ENCODE measurements around the gene GIN1. TPM values are rescaled to one million over a fixed set of nuclear protein-coding genes. Genes with fewer than 3 reads are reported as not detected.

Gene GIN1
- total RNA-seq, 1 experiment from 2014 or later, result 7.9 TPM

GRCh38 chr5:103133231-103133630 lies 13.3 kb upstream of the GIN1 start:
- H4K20me1 ChIP-seq (ENCODE audit: insufficient read depth), result no peaks in the 10 kb centered on the region
- H3F3A ChIP-seq (ENCODE audit: insufficient read depth, low read depth), result no peaks in the 10 kb centered on the region; the same call in 1 of the 2 replicates
- intact Hi-C loops (cut with micrococcal nuclease; ENCODE audit: unreplicated experiment), result loop anchor here (10.0 kb wide), 1 partner anchor 468 kb away; no protein-coding TSS in a partner anchor
- TF ChIP-seq CTCF (conservative IDR thresholded peaks at IDR 0.05) (no peak), EZH2 (IDR thresholded peaks at IDR 0.05; ENCODE audit: low read depth) (no peak)
- POLR2A ChIA-PET (ENCODE audit: unreplicated experiment), result no interaction called here
- no peak overlapping the region for H2AFZ ChIP-seq
- H3K4me1 ChIP-seq (replicated peaks; ENCODE audit: insufficient read depth), result no peaks in the 10 kb centered on the region
- H3K9me3 ChIP-seq (ENCODE audit: insufficient read depth, low read depth), result no peaks in the 10 kb centered on the region
- no peak overlapping the region for H3K4me3 ChIP-seq
- no peaks in the 10 kb centered on the region for H3K9me2 ChIP-seq (ENCODE audit: insufficient read depth)
- CTCF ChIA-PET, result no interaction called here
- no peak overlapping the region for H3K27ac ChIP-seq
- BruUV-seq (replicated peaks), result no TSS peak
- H3K4me2 ChIP-seq, result no peak overlapping the region
- no peaks in the 10 kb centered on the region for H3K36me3 ChIP-seq (ENCODE audit: low read depth)
- H3K27me3 ChIP-seq (ENCODE audit: insufficient read depth, low read depth), result no peaks in the 10 kb centered on the region
- DNase-seq, result no peak
- H3K79me2 ChIP-seq (ENCODE audit: low read depth), result no peaks in the 10 kb centered on the region

- Histone ChIP-seq H3K36me3 (ENCODE audit: low read depth) (no peaks in the 10 kb centered on the region), H4K20me1 (ENCODE audit: insufficient read depth) (no peaks in the 10 kb centered on the region), H3K27ac (no peak overlapping the region), H2AFZ (no peak overlapping the region), H3K4me3 (no peak overlapping the region), H3K9me2 (ENCODE audit: insufficient read depth) (no peaks in the 10 kb centered on the region), H3K4me2 (no peak overlapping the region), H3K27me3 (ENCODE audit: insufficient read depth, low read depth) (no peaks in the 10 kb centered on the region), H3K4me1 (replicated peaks; ENCODE audit: insufficient read depth) (no peaks in the 10 kb centered on the region), H3K9me3 (ENCODE audit: insufficient read depth, low read depth) (no peaks in the 10 kb centered on the region), H3F3A (ENCODE audit: insufficient read depth, low read depth) (no peaks in the 10 kb centered on the region; the same call in 1 of the 2 replicates), H3K79me2 (ENCODE audit: low read depth) (no peaks in the 10 kb centered on the region)
- ChIA-PET POLR2A (ENCODE audit: unreplicated experiment) (no interaction called here), CTCF (no interaction called here)
- no peak for DNase-seq
- intact Hi-C loops (cut with micrococcal nuclease; ENCODE audit: unreplicated experiment), result loop anchor here (10.0 kb wide), 1 partner anchor 468 kb away; no protein-coding TSS in a partner anchor
- BruUV-seq (replicated peaks), result no TSS peak
- no peak for TF ChIP-seq CTCF (conservative IDR thresholded peaks at IDR 0.05)
- no peak for TF ChIP-seq EZH2 (IDR thresholded peaks at IDR 0.05; ENCODE audit: low read depth)
These were observed 12.7 kb upstream of the GIN1 start for GRCh38 chr5:103132684-103133083.

- Histone ChIP-seq H3K9me3 (ENCODE audit: insufficient read depth, low read depth) (no peaks in the 10 kb centered on the region), H4K20me1 (ENCODE audit: insufficient read depth) (no peaks in the 10 kb centered on the region), H2AFZ (no peak overlapping the region), H3K27me3 (ENCODE audit: insufficient read depth, low read depth) (no peaks in the 10 kb centered on the region), H3F3A (ENCODE audit: insufficient read depth, low read depth) (no peaks in the 10 kb centered on the region; the same call in 1 of the 2 replicates), H3K9me2 (ENCODE audit: insufficient read depth) (no peaks in the 10 kb centered on the region), H3K4me3 (no peak overlapping the region), H3K79me2 (ENCODE audit: low read depth) (peaks cover 1% of the 10 kb centered on the region; the same call in 1 of the 2 replicates), H3K4me1 (replicated peaks; ENCODE audit: insufficient read depth) (no peaks in the 10 kb centered on the region), H3K27ac (no peak overlapping the region), H3K36me3 (ENCODE audit: low read depth) (no peaks in the 10 kb centered on the region), H3K4me2 (no peak overlapping the region)
- CTCF ChIA-PET, result no interaction called here
- no TSS peak for BruUV-seq (replicated peaks)
- intact Hi-C loops (cut with micrococcal nuclease; ENCODE audit: unreplicated experiment), result no loop called here
- POLR2A ChIA-PET (ENCODE audit: unreplicated experiment), result no interaction called here
- no peak for TF ChIP-seq CTCF (conservative IDR thresholded peaks at IDR 0.05)
- no peak for TF ChIP-seq EZH2 (IDR thresholded peaks at IDR 0.05; ENCODE audit: low read depth)
- DNase-seq, result no peak
These were observed 8.3 kb upstream of the GIN1 start for GRCh38 chr5:103128202-103128601.

Data from PC-9 (cell line).